LNCaP clone FGC (cell line): ENCODE data around the gene RAPH1.
"Not testable (repeated sequence)": the region's sequence is repeated elsewhere in the genome, so short reads cannot be mapped to it uniquely, and the experiment has no call there.

ENCODE experiments used
- DNase-seq: peaks from one replicate; pipeline ENCODE4 v3.0.0-alpha.2; 2011; ENCODE audit warnings: low read depth
- H3K4me3 ChIP-seq: 2 replicates; pipeline ENCODE4 v1.5.1; 2011; ENCODE audit warnings: mild to moderate bottlenecking, low read depth, low read length, control low read depth
- TF ChIP-seq, protein P1 (sequence below): IDR thresholded peaks from 2 replicates; pipeline ENCODE4 v1.5.1; 2012; ENCODE audit warnings: mild to moderate bottlenecking; ENCODE audit not compliant: control insufficient read depth, insufficient read depth; ENCODE audit errors: extremely low read depth

RAPH1 gene

DNA sequence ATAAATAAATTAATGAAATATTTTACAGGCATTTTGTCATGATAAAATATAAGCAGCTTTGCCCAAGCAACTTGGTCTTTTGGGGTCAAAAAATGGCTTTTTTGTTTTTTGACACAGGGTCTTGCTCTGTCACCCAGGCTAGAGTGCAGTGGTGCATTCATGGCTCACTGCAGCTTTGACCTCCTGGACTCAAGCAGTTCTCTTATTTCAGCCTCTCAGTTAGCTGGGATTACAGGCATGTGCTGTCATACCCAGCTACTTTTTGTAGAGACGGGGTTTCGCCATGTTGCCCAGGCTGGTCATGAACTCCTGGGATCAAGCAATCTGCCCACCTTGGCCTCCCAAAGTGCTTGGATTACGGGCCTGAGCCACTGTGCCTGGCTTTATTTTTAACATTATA lies 155.9 kb downstream of the RAPH1 start:
- DNase-seq = no peak
- TF ChIP-seq, protein P1, sequence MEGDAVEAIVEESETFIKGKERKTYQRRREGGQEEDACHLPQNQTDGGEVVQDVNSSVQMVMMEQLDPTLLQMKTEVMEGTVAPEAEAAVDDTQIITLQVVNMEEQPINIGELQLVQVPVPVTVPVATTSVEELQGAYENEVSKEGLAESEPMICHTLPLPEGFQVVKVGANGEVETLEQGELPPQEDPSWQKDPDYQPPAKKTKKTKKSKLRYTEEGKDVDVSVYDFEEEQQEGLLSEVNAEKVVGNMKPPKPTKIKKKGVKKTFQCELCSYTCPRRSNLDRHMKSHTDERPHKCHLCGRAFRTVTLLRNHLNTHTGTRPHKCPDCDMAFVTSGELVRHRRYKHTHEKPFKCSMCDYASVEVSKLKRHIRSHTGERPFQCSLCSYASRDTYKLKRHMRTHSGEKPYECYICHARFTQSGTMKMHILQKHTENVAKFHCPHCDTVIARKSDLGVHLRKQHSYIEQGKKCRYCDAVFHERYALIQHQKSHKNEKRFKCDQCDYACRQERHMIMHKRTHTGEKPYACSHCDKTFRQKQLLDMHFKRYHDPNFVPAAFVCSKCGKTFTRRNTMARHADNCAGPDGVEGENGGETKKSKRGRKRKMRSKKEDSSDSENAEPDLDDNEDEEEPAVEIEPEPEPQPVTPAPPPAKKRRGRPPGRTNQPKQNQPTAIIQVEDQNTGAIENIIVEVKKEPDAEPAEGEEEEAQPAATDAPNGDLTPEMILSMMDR = no peak
- H3K4me3 ChIP-seq = no peak overlapping the region

GRCh38 chr2:203376173-203376572 lies 158.9 kb downstream of the RAPH1 start:
- TF ChIP-seq, protein P1 = no peak
- H3K4me3 ChIP-seq = no peak overlapping the region
- DNase-seq = no peak

DNA sequence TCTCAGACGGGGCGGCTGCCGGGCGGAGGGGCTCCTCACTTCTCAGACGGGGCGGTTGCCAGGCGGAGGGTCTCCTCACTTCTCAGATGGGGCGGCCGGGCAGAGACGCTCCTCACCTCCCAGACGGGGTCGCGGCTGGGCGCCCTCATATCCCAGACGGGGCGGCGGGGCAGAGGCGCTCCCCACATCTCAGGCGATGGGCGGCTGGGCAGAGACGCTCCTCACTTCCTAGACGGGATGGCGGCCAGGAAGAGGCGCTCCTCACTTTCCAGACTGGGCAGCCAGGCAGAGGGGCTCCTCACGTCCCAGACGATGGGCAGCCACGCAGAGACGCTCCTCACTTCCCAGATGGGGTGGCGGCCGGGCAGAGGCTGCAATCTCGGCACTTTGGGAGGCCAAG lies 162.4 kb downstream of the RAPH1 start:
- H3K4me3 ChIP-seq, DNase-seq: not testable (repeated sequence)

DNA sequence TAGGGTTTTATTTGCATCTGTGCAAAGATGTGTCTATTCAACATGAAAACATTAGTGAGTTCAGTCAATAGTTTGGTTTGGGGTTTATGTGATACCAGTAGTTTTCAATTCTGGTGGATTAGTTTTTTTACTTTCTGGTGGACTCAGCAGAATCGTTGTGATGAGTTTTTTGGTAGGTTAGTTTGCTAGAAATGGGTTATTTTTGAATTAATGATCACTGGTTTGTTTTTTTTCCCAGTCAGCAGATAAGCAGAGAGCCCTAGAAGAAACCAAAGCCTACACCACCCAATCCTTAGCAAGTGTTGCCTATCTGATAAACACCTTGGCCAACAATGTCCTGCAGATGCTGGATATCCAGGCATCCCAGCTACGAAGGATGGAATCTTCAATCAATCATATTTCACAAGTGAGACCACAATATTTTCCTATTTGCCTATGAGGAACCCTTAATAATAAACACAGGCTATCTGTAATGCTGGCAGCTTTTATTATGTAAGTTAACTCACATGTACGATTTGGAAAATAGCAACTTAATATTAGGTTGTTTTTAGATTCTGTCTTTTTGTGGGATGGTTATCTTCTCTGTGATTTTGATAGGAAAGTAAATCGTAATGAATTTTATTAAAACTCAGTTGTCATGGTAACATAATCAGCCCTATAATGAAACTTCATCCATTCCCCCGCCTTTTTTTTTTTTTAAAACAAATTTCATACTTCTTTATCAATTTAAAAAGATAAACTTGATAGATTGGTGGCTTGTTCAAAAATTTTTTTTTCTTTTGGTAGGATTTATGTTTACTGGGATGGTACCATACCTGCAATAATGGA lies 168.2 kb downstream of the RAPH1 start:
- no peak for DNase-seq
- TF ChIP-seq, protein P1 = no peak
- no peak overlapping the region for H3K4me3 ChIP-seq

DNA sequence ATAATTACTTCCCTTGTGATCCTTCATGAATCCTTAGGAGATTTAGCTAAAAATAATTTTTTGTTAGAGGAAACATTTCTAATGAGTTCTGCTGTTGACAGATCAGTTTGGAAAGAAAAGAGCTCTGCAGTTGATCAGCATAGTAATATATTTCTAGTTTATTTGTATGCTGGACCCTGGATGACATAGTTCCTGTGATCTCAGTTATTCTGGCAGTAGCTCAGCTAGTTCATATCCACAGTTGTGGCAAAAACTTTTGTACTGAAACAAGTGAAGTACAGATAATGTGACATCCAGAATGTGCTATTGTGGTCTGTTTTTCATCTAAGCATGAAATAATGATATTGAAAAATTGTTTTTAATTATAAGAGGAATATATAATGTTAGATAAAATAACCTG lies 173.2 kb downstream of the RAPH1 start:
- TF ChIP-seq, protein P1 = no peak
- H3K4me3 ChIP-seq = no peak overlapping the region
- DNase-seq = no peak

GRCh38 chr2:203361495-203361894 lies 173.6 kb downstream of the RAPH1 start:
- TF ChIP-seq, protein P1 = no peak
- no peak overlapping the region for H3K4me3 ChIP-seq
- DNase-seq = no peak

DNA sequence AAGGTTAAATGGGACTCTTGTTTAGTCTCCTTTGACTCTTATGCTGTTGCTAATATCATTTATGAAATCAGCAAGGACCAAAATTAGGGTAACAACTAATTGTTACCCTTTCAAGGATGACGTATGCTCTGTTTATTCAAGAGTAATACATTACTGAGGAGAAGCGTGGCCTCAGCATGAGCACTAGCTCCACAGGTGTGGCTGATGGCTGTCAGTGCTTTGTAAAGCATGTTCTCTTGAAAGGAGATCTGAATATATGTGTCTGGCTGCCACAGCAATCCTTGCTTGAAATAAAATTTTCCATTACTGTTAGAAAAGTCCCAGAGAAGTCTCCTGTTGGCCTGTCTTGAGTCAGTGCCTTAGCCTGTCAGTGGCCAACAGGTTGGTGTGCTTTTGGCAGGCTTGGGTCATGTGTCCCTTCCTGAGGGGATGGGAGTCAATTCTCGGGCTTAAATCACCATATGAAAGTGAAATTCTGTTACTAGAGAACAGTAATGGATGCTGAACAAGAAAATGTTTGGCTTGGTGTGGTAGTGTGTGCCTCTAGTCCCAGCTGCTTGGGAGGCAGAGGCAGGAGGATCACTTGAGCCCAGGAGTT lies 174.2 kb downstream of the RAPH1 start:
- TF ChIP-seq, protein P1 = no peak
- no peak overlapping the region for H3K4me3 ChIP-seq
- DNase-seq = no peak
